GM21515 (cell line): ENCODE measurements around the gene PICK1.

ENCODE experiments used
- ATAC-seq: cut with Tn5 transposase; IDR thresholded peaks from one replicate; pipeline ENCODE4 v1.9.1; 2021; ENCODE audit not compliant: unreplicated experiment

Gene PICK1

DNA sequence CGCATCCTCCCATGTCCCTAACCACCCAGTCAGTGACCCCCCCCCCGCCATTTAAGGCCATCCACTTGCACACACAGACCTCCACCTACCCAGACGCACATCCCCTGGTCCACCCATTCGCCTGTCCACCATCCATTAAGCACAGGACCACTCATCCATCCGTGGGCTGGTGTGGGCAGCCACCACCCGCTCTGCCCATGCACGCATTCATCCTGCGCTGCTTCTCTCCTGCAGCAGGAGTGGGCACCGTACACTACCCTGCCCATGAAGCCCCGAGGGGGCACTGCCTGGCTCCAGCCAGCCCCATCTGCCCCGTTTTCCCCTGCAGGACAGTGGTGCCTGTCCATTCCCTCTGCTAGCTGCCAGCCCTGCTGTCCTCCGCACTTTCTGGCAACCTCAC is 30.7 kb downstream of the PICK1 start:
- ATAC-seq = no peak

DNA sequence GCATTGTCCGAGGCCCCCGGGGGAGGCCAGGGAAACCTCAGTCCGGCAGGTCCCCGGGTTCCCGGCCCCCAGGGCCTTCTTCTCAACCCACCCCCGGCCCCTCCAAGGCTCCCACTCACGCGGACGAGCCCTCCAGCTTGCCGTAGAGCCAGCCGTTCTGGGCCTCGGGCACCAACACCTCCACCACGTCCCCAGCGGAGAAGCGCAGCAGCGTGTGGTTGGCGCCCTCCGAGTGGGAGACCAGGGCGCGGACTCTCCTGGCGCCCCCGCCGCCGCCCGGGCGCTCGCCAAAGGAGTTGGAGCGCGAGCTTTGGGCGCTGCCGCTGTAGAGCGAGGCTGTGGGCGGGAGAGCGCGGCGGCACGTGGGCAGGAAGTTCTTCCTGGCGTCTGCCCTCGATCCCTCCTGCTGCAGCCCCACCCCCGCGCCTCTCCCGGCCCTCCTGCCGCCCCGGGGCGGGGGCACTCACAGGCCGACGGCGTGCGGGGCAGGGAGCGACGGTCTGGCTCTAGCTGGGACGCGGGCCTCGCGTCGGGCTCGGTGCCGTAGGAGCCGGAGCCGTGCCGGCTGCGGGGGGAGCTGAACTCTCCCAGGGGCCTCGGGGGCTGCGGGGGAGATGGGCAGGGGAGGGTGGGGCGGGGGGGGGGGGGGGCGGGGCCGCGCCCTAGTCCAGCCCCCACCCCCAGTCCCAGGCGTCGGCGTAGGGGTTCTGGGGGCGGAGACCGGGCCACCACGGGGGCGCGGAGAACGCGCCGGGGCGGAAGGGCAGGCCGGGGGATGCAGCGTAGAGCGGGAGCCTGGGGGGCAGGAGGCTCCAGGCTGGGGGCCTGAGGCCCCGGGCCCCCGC is 31.6 kb downstream of the PICK1 start:
- no peak for ATAC-seq

DNA sequence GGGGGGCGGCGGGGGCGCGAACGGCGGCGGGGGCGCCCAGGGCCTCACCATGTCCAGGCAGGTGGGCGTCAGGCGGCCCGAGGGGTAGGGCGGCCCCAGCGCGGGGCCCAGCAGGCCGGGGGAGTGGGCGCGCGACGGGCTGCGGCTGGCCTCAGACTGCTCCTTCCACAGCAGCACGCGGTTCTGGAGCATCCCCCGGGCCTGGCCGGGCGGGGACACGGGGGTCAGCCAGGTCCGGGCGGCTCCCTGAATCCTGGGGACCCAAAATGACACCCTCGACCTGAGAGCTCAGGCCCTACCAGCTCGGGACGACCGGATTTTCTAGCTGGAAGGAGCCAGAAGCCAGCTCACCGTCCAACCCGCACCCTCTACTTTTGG is 32.3 kb downstream of the PICK1 start:
- ATAC-seq = no peak

DNA sequence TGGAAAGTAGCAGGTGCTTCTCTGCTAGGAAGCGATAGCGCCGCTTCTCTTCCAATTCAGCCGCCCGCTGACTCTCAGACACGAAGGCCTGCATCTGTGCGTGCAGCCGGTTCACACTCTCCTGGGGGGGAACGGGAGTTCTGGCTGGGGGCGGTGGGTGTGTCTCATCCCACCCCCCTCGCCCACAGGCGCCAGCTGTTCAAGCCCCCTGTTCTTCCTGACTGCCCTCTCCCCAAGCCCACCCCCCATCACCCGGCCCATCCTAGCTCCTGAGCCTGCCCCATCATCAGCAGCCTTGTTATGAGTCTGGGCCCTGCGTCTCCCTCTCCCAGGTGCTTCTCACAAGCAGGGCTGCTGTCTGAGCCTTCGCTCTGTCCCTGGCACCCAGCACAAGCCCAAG is 39.9 kb downstream of the PICK1 start:
- no peak for ATAC-seq

DNA sequence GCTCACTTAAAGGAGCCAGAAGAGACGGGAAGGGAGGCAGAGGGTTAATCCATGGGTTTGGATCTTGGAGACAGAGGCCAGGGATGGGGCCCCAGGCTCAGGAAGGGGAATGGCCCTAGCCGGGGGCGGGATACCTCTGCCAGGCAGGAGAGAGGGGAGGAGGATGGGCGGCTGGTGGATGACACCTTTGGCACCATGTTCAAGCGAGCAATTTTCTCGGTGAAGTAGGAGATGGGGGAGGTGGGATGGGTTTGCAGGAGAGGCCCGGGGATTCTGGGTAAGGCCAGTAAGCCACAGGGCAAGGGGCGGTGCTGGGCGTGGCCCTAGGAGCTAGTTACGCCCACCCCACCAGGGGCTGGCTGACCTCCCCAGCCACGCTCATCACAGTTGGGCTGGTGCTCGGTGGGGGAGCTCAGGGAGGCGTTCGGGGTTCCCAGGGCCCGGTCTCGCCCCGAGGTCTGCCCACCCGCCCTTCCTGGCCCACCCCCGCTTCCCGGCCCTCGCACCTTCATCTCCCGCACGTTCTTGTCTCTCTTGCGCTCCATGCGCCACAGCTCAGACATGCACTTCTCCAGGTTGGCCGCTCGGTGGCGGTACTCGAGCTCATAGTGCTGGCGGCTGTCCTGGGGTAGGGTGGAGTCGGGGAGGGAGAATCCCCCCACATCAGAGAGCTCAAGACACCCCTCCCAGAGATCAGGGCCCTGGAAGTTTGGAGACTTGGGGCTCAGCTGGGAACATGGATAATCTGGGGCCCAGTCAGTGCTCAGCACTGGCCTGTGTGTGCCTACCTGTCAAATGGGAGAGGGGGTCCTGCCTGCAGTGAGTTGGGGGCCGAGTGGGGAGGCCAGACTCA is 40.6 kb downstream of the PICK1 start:
- no peak for ATAC-seq

DNA sequence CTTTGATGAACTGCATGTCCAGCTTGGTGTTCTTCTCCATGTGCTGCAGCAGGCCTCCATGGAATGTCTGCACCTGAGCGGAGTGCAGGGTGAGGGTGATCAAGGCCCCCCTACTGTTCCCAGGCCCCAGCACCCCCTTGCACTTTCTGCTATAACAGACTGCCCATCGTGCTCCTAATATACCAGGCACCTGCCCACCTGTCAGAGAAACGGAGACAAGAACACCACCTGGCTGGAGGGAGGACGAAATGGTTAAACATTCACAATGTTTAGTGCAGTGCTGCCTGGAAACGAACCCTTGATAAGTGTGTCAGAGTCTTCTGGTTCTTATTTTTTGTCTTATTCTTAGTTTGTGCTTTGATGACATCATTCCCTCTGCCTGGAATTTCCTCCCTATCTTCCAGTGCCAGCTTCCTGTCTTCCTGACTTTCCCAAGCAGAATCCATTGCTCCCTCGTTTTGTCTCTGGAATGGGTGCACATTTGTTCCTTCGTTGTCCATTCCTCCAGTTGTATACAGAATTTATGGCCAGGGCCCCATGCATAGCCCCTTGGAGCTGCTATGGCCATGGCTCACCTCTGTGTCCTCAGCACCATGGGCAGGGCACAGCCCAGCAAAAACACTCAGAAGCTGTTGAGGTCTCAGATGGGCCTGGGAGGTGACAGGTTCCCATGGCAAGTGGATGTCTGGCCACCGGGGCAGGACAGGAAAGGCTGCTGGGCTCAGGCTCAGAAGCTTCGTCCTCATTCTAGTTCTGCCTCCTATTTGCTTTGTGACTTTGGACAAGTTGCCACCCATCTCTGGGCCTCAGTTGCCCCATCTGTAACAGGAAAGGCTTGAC is 41.4 kb downstream of the PICK1 start:
- no peak for ATAC-seq

DNA sequence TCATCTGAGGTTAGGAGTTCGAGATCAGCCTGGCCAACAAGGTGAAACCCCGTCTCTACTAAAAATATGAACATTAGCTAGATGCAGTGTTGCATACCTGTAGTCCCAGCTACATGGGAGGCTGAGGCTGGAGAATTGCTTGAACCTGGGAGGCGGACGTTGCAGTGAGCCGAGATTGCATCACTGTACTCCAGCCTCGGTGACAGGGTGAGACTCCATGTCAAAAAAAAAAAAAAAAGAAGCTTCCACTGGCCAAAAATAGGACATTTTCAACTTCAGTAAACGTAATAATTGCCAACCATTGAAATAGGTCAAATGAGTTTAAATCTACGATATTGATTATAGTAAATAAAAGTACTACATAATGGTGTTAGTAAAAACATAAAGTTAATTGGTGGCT is 46.4 kb downstream of the PICK1 start:
- ATAC-seq = no peak

DNA sequence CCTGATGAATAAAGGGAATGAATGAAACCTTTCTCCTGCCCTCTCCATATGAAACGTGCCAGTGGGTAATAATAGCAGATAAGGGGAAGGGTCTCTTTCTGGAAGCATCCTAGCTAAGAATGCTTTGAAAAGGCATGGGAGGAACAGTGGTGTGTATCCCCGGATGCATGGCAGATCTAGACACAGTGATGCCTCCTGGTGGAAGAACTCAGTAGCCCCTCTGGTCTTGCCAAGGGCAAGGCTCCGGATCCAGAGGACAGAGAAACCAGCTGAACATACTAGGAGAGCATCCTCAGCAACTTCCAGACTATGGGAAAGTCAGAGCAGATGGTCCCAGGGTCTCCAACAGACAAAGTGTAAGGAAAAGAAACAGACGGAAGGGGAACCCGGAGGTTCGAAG is 46.9 kb downstream of the PICK1 start:
- ATAC-seq = no peak

DNA sequence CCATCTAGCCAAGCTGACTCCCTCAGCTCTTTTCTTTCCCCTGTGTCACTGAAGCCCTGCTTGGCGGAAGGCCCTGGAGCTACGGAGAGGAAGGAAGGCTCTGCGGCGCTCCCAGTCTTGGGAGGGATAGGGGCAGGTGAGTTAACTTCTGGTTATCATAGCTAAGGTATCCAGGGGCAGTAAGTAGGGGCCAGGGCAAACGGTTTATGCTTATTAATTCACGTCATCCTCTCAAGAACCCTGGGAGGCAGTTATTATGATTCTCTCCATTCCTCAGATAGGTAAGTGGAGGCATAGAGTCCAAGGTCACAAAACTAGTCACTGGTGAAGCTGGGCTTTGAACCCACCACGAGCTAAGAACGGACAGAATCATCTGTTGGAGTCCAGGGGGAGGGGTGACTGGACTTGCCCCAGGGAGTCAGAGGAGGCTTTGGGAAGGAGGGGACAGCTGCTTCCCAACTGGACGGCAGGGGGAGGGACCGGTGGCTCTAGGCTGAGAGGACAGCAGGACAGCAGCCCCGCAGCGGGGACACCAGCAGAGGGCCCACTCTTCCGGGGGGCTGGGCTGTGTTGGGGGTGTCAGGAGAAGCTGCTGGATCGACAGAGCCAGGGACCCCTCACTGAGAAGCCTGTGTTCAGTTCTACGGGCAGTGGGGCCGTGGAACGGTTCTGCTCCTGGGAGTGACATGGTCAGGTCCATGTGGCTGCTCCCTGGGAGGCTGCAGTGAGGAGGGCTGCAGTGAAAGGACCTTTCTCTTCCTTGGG is 49.8 kb downstream of the PICK1 start:
- ATAC-seq = no peak

DNA sequence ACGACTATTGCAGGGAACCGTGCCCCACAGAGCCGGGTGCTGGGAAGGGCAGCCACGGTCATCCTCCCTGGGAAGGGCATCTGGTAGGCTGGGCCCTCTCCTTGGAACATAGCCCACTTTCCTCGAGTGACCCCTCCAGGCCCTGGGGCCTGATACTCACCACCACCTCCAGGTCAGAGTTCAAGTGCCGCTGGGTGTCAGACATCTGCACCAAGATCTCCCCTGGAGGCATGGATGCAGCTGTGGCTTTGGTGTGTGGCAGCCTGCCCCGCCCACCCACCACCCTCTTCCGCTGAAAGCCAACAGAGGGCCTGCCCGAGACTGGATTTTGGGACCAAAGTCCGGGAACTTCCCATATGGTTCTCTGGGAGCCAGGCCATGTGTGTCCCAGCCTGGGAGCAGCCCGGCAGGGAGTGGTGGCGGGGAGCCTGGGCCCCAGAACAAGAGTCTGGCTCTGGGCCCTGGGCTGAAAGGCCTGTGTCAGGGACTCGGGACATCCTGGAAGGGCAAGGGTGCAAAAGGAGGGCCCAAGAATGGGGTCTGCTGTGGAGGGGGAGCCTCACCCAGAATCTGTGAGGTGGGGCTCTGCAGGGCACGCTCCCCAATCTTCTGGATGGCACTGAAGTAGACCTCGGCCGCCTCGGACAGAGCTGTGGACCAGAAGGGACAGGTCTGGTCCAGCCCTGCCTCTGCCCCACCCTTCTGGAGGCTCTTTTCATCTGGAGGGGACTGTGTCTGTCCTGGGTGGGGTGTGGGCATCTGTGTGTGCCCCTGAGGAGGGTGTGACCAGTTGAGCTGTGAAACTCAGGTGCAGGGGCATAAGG is 50.7 kb downstream of the PICK1 start:
- no peak for ATAC-seq

DNA sequence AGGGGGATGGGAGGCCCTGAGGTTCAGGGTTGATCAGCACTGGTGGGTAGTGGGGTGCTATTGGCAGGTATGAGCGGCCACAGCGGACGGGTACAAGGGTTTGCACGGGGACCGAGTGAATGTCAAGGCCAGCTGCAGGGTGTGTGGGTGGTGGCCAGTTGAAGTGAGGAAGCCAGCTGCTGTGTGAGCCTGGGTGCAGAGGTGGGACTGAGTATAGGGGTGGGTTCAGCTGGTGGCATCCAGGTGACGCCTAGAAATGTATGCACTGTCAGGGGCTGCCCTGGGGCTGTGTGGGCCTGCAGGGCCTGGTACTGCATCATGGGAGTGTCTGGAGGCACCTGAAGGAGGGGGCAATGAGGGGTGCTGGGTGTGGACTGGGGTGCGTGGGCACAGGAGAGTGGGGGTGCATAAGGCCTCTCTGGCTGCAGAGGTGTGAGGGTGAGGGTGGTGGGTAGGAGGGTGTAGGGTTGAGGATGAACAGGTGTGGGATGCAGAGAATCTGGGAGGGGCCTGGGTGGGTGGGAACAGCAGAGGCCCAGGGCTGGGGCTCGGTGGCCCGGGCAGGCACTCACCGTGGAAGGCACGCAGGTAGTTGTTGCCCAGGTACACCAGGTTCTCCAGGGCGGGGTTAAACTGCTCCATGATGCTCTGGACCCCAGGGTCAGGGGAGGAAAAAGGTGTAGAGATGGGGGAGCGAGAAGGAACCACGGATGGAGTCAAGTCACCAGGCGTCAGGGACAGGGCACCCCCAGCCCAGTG is 51.5 kb downstream of the PICK1 start:
- ATAC-seq = no peak

DNA sequence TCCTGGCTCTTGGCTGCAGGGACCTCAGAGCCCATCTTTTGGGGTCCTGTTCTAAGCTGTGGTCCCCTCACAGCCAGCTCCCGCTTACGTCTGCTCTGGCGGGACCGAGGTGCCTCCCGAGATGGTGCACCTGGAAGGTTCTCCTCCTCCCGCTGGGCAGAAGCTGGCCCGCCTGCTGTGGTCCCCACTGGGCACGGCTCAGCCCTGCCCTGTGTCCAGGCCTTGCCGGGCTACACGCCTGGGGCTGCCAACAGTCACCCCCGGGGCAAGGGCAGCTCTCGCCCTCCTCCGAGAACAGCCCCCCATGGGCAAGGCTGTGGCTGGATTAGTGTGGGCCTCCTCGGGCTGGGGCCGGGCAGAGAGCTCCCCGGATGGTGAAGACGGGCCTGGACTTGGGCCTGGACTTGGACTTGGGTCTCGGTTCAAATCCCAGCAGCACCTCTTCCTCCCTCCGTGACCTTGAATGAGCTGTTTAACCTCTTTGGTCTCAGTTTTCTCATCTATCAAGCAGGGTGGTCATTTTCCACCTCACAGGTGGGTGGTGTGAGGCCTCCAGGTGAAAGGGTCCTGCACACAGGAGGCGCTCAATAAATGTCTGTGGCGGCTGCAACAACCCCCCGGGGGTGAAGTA is 52.3 kb downstream of the PICK1 start:
- ATAC-seq = no peak

DNA sequence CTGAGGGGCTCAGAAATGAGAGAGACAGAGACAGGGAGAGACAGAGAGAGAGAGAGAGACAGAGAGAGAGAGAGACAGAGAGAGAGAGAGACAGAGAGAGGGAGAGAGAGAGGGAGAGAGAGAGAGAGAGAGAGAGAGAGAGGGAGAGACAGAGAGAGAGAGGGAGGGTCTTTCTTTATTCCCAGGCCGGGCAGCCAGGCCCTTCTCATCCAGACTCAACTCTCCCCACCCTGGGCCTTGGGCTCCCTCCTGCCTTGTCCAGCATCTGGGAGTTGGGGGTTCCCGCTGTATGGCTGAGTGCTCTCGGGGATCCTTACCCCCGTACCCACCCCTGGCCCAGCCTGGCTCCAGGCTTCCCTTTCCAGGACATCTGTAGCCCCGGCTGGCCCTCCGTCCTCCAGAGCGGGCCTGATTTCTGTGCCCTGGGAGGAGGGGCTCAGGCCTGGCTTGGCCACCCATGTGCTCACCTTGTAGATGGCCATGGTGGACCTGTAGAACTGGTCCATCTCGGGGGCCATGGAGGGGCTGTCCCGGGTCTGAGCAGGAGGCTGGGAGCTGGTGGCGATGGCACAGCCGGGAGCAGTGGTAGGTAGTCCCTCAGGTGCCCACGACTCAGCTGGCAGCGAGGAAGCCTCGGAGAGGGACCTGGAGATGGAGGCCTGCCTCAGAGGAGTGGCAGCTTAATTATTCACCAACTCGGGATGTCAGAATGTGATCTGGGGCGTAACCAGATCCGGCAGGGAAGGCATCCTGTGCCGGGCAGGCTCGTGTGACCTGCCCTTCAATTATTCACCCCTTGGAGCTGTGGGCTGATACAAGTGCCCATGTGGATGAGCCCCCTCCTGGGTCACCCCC is 53.0 kb downstream of the PICK1 start, which contains the start of gene BAIAP2L2:
Gene BAIAP2L2 (minus strand): TSS at position 677 of the 855 bp plus-strand sequence. CDS start 159 bp downstream, at position 518.
- ATAC-seq = no peak

DNA sequence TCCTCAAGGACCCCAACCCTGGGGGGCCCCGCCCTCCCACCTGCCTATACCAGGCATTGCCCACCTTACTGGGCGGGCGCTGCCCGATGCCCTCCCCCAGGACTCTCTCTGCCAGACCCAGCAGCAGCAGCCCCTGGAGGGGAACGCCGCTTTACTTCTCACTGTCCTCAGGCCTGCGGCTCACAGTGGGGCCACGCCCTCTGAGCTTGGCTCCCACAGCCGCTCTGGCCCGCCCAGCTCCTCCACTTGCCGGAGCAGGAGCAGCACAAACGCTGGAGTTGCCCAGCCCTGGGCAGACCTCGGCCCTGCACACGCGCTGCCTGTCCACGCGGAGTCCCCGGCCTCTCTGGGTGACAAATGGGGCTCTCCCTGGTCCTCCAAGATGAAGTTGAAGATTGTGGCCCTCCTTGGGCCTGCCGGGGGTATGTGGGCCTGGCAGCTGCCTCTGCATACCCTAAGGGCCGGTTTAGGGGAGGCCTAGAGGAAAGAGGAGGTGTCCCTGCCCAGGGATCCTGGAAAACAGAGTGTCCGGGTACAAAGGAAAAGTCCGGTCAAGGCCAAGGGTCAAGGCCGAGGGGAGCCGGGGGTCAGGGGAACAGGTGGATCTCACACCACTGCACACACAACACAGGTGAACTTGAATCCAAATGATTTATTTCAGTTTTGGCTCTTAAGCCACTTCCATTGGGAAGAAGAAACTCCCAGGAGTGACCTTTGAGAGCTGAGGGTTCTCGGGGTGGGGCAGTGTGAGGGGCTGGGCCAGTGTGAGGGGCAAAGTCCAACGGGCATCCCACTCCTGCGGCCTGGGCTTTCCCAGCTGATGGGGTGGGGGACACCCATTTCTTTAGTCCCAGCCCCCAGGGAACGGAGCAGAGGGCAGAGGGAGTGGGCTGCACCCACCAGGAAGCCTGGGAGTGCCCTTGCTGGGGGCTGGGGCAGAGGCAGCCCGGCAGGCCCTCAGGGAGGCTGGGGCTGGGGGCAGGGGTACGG is 54.0 kb downstream of the PICK1 start:
- no peak for ATAC-seq

DNA sequence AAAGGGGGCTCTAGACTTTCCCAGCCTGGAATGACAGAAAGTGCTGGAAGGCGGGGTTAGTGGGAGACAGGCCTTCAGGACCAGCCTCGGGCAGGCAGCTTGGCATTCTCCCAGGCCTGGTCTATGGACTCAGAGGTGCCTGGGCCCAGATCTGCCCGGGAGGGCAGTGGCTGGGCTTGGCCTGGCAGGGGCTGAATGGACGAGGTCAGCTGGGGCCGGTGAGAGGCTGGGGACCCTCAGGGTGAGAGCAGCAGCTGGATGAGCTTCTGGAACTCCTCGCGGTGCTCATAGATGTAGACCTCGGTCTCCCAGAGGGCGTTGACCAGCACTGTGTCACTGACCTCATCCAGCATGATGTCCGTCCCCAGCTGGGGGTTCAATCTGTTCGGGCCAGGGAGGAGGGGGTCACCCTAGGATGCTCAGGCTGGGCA is 54.7 kb downstream of the PICK1 start:
- ATAC-seq = no peak

DNA sequence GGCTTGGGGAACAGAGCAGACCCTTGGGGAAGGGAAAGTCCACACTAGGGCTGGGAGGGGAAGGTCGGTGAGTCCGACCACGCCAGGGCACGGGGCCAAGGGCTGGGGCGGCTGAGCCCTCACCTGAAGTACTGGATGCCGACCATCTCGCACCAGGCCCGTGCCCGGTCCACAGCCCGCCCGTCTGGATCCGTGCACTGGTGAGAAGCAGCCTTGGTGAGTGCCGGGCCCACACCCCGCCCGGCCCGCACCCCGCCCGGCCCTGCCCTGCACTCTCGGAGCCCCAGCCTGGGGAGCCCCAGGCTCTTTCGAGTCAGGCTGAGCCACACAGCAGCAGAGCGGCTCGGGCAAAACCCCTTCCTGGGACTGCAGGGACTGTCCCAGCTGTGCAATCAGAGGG is 55.2 kb downstream of the PICK1 start:
- no peak for ATAC-seq
